ENCODE data around the gene GFAP. TPM values are rescaled to one million over a fixed set of nuclear protein-coding genes. Genes with fewer than 3 reads are reported as not detected.

GFAP gene
- polyA plus RNA-seq, 1 of the 3 experiments (the other 2 are of a cell fraction): 0.48 TPM

DNA sequence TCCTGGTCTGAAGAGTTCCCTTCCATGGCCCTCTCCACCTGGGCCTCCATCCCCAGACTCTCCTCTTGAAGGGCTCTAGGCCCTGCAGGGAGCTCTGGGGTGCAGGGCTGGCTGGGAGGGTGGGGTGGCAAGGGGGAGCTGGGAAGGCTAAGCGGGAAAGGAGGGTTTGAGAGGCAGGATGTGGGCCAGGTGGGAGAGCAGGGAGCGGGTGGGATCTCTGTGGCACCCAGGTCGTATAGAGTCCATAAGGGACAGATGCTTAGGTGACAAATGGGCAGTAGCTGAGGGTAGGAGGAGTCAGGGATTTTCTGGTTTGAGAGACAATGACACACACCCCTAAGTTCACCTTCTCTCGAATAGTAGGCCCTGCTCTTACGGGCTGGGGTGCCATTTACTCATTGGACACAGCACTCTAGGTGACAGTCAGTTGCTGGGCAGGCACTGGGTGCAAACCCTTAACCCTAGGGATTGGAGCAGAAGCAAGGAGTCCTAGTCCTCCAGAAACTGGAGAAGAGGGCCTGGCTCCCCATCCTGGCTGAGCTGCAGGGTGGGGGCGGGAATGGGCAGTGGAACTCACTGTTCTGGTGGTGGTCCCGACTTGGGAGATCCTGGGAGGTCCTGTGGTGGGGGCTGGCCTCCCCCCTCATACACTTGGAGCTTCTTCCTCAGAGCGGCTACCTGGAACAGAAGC lies 16.9 kb upstream of the GFAP start (continued):
- TF ChIP-seq, protein P1, sequence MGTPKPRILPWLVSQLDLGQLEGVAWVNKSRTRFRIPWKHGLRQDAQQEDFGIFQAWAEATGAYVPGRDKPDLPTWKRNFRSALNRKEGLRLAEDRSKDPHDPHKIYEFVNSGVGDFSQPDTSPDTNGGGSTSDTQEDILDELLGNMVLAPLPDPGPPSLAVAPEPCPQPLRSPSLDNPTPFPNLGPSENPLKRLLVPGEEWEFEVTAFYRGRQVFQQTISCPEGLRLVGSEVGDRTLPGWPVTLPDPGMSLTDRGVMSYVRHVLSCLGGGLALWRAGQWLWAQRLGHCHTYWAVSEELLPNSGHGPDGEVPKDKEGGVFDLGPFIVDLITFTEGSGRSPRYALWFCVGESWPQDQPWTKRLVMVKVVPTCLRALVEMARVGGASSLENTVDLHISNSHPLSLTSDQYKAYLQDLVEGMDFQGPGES (IDR thresholded peaks at IDR 0.05; ENCODE audit: low read depth, low read length): no peak
- no peak for TF ChIP-seq YY1 (IDR thresholded peaks at IDR 0.05; ENCODE audit: low read depth)

DNA sequence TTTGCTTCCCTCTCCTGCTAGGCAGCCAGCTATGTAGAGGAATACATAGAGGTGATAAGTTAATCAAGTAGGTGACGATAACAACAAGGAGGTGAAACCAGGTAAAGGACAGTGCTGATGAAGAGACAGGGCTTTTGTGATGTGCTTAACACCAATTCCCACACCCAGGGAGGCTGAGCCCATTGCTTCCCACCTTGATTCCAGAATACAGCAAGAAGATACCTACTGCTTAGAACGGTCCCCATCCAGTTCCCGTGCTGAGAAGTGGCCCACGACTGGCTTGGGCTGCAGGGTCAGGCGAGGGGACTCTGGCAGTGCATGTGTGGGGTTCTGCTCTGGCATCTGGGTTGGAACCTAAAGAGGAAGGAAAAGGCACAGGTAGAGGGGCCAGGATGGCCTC lies 16.1 kb upstream of the GFAP start:
- Histone ChIP-seq H3K4me2 (no peak overlapping the region), H3K4me3 (ENCODE audit: low read depth in 2 of 2, low read length in 1 of 2) (no peak overlapping the region), H3K4me1 (ENCODE audit: control insufficient read depth in 1 of 2, insufficient read depth in 2 of 2, low read depth in 1 of 2, low read length in 1 of 2) (peaks cover 0 to 21% of the 10 kb centered on the region in 2 experiments; a peak in 1 of 4 replicates), H3K27ac (ENCODE audit: low read depth in 2 of 2, low read length in 1 of 2) (peak overlapping the region in 1 of 2 experiments; percentile 81; a peak in 2 of 4 replicates), H3K9me3 (no peaks in the 10 kb centered on the region), H2AFZ (ENCODE audit: low read depth) (no peak overlapping the region), H4K20me1 (ENCODE audit: insufficient read depth) (no peaks in the 10 kb centered on the region; the same call in 1 of the 2 replicates), H3K36me3 (replicated peaks in 1 of 2; ENCODE audit: control insufficient read depth in 1 of 2, insufficient read depth in 2 of 2, low read length in 1 of 2) (peaks cover 7 to 55% of the 10 kb centered on the region in 2 experiments), H3K79me2 (ENCODE audit: insufficient read depth) (peaks cover 10% of the 10 kb centered on the region; the same call in 1 of the 2 replicates), H3K9me2 (no peaks in the 10 kb centered on the region), H3F3A (replicated peaks; ENCODE audit: insufficient read depth) (peaks cover 3% of the 10 kb centered on the region), H3K9ac (no peak overlapping the region), H3K27me3 (ENCODE audit: insufficient read depth) (no peaks in the 10 kb centered on the region)
- TF ChIP-seq MXI1 (IDR thresholded peaks at IDR 0.05; ENCODE audit: low read depth, low read length) (no peak), RXRA (IDR thresholded peaks at IDR 0.05; ENCODE audit: borderline replicate concordance, low read depth) (no peak)
- 100% methylated on average over 5 of the region's 5 CpGs for WGBS (ENCODE audit: low lambda C conversion rate)
- ChIA-PET POLR2A (interaction anchor here (0.8 to 1.4 kb wide), 3 partner anchors 11 to 49 kb away, joined by 3 to 4 read pairs (median 3); no protein-coding TSS in a partner anchor), CTCF (interaction anchor here (1.0 to 17.2 kb wide), 6 partner anchors 9 to 204 kb away, joined by 3 to 433 read pairs (median 8); partner anchors contain the start of gene ACBD4)
- peak; percentile 16 for DNase-seq

DNA sequence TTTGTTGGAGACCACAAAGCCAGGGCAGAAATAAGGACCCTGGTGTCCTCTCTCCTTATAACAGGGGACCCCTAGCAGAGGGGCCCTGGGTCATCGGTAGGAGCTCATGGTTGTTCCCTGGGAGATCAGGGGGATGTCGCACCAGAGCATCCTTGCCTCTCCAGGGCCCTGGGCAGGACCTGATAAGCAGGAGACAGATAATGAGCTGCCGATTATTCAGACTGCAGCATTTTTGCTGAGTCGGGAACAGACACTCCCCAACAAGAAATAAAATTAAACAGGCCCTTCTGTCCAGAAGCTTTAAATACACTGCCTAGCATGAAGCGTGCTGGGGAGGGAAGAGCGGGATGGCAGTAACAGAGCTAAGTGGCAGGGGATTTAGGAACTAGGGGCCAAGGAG lies 15.4 kb upstream of the GFAP start:
- CTCF ChIA-PET: interaction anchor here (0.9 to 17.2 kb wide), 7 partner anchors 10 to 205 kb away, joined by 3 to 433 read pairs (median 6); partner anchors contain the start of gene ACBD4
- Histone ChIP-seq H2AFZ (ENCODE audit: low read depth) (no peak overlapping the region), H3K36me3 (replicated peaks in 1 of 2; ENCODE audit: control insufficient read depth in 1 of 2, insufficient read depth in 2 of 2, low read length in 1 of 2) (peaks cover 7 to 54% of the 10 kb centered on the region in 2 experiments), H3K4me2 (no peak overlapping the region), H3K79me2 (ENCODE audit: insufficient read depth) (peaks cover 3% of the 10 kb centered on the region; the same call in 1 of the 2 replicates), H3F3A (replicated peaks; ENCODE audit: insufficient read depth) (peaks cover 7% of the 10 kb centered on the region), H3K4me3 (ENCODE audit: low read depth in 2 of 2, low read length in 1 of 2) (no peak overlapping the region), H3K9me3 (no peaks in the 10 kb centered on the region), H3K9me2 (no peaks in the 10 kb centered on the region), H3K4me1 (ENCODE audit: control insufficient read depth in 1 of 2, insufficient read depth in 2 of 2, low read depth in 1 of 2, low read length in 1 of 2) (peaks cover 0 to 21% of the 10 kb centered on the region in 2 experiments; a peak in 1 of 4 replicates), H3K9ac (no peak overlapping the region), H3K27me3 (ENCODE audit: insufficient read depth) (no peaks in the 10 kb centered on the region), H3K27ac (ENCODE audit: low read depth in 2 of 2, low read length in 1 of 2) (peak overlapping the region in 1 of 2 experiments; percentile 81; a peak in 2 of 4 replicates), H4K20me1 (ENCODE audit: insufficient read depth) (no peaks in the 10 kb centered on the region)
- WGBS (ENCODE audit: low lambda C conversion rate): 76% methylated on average over 6 of the region's 6 CpGs
- TF ChIP-seq EZH2phosphoT487 (IDR thresholded peaks at IDR 0.05; ENCODE audit: borderline replicate concordance, low read depth) (no peak), JUND (IDR thresholded peaks at IDR 0.05) (no peak), FOXJ3 (CRISPR knock-in tag; IDR thresholded peaks at IDR 0.05) (0 out of 2 replicates have a peak, but pooled peaks have one; percentile 18), SIN3A (IDR thresholded peaks at IDR 0.05; ENCODE audit: borderline replicate concordance, low read depth, low read length) (no peak), TCF12 (IDR thresholded peaks at IDR 0.05) (no peak), MEF2A (IDR thresholded peaks at IDR 0.05; ENCODE audit: borderline replicate concordance, low read depth) (no peak), TEAD4 (IDR thresholded peaks at IDR 0.05; ENCODE audit: borderline replicate concordance, insufficient read depth) (no peak), GATA2 (CRISPR knock-in tag; IDR thresholded peaks at IDR 0.05) (peak; percentile 63)
- TF ChIP-seq, protein P2, sequence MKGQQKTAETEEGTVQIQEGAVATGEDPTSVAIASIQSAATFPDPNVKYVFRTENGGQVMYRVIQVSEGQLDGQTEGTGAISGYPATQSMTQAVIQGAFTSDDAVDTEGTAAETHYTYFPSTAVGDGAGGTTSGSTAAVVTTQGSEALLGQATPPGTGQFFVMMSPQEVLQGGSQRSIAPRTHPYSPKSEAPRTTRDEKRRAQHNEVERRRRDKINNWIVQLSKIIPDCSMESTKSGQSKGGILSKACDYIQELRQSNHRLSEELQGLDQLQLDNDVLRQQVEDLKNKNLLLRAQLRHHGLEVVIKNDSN (IDR thresholded peaks at IDR 0.05; ENCODE audit: borderline replicate concordance, low read depth): no peak
- POLR2A ChIA-PET: interaction anchor here (0.7 to 1.4 kb wide), 3 partner anchors 10 to 31 kb away, joined by 3 to 4 read pairs (median 3); no protein-coding TSS in a partner anchor
- peak; percentile 65 for DNase-seq

All from SK-N-SH (cell line).